Lower leg skin (tissue), 4 donors: Measurements from ENCODE around the gene ENTREP3. TPM values are rescaled to one million over a fixed set of nuclear protein-coding genes. Genes with fewer than 3 reads are reported as not detected.
A peak's percentile ranks its signal among the peaks of the same experiment; 100 is the strongest.

ENCODE experiments used
- DNase-seq, 2 donors: peaks; one replicate each; pipeline ENCODE4 v3.0.0-alpha.2; 2019; ENCODE audit warnings: low spot score in 2 of 2
- H3K4me3 ChIP-seq: fragments of 200-600 bp; sonication (generic); 2 replicates; pipeline ENCODE4 v1.5.1; 2017; ENCODE audit warnings: mild to moderate bottlenecking, low read depth; ENCODE audit not compliant: poor library complexity, severe bottlenecking
- POLR2A ChIP-seq, 2 donors: fragments of 450-650 bp; IDR thresholded peaks; one replicate each; pipeline ENCODE4 v1.6.1; 2016 to 2017; ENCODE audit warnings: antibody characterized with exemption in 2 of 2, mild to moderate bottlenecking in 1 of 2, moderate library complexity in 1 of 2
- WGBS, 2 donors: methylation state at CpG; one replicate each; pipeline ENCODE4 v1.1.5; 2018; 5-methylcytosine and 5-hydroxymethylcytosine counted together
- intact Hi-C: fragments of 100-400 bp; cut with DNase I; formaldehyde crosslinking; loops from one replicate; pipeline ENCODE4 v1.15.0; 2023; ENCODE audit warnings: low total_unique reads
- total RNA-seq, 4 donors: library from RNA; depleted of rRNA; stranded (reverse); fragments of >200 nt; gene quantifications; one replicate each; pipeline ENCODE4 v1.1.0, GENCODE V29; 2016
- TF ChIP-seq, protein P1 (sequence below), 3 donors: fragments of 450-650 bp; IDR thresholded peaks; one replicate each; pipeline ENCODE4 v1.5.1; 2016; ENCODE audit warnings: antibody characterized with exemption in 3 of 3, mild to moderate bottlenecking in 3 of 3, moderate library complexity in 2 of 3

ENTREP3 gene
- total RNA-seq, 4 donors from 2014 or later = 9.6 to 26.0 (median 18.7) TPM

DNA sequence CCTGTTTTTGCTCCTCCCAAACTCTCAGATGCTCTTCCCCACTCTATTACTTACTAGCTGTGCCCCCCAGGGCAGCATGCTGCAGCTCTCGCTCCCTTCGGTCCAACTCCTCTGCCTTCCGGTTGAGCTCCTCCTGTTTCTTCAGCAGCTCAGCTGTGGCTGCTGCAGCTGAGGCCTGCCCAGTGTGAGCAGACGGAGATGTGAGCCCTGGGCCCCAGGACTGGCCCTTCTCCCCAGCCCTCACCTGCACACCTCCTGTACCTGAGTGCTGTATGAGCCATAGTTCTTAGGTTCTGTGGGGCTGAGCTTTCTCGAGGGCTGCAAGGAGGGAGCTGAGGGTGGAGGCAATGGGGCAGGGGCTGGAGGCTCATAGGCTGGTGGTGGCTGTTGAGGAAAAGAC, 5.0 kb upstream of the ENTREP3 start:
- TF ChIP-seq, protein P1, sequence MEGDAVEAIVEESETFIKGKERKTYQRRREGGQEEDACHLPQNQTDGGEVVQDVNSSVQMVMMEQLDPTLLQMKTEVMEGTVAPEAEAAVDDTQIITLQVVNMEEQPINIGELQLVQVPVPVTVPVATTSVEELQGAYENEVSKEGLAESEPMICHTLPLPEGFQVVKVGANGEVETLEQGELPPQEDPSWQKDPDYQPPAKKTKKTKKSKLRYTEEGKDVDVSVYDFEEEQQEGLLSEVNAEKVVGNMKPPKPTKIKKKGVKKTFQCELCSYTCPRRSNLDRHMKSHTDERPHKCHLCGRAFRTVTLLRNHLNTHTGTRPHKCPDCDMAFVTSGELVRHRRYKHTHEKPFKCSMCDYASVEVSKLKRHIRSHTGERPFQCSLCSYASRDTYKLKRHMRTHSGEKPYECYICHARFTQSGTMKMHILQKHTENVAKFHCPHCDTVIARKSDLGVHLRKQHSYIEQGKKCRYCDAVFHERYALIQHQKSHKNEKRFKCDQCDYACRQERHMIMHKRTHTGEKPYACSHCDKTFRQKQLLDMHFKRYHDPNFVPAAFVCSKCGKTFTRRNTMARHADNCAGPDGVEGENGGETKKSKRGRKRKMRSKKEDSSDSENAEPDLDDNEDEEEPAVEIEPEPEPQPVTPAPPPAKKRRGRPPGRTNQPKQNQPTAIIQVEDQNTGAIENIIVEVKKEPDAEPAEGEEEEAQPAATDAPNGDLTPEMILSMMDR (IDR thresholded peaks at IDR 0.05) = no peak
- no peak for TF ChIP-seq POLR2A (IDR thresholded peaks at IDR 0.05)

DNA sequence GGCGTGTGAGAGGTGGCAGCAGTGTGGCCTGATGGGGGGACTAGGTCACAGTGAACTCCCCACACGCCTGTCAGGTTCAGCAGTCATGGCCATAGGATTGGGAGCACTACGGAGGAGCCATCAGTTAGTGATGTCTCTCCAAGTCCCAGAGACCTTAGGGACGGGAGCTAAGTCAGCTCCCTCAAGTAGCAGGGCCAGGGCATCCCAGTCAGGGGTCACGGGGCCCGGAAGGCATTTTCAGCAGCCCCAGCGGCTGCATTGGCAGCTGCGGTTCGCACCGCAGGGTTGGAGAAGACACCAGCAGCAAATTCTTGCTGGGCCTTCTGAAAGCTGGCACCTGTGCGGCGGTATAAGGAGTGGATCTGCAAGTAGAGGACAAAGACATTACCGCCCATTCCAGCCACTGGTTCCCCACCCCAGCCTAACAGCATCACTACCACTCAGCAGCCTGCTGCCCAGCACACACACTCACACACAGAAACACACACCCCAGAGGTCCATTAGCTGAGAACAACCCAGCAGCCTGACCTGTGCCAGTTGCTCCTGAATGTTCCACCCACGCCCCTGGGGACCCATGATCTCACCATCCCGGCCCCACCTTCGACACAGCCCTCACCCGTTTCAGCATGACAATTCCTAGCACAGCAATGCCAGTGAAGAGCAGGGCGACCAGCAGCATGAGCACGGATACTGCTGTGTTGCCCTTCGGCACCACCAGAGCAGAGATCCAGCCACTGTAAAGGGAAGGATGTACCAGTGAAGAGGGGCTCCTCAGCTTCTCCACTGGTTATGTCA, 972 bp upstream of the ENTREP3 start:
- intact Hi-C loops = no loop called here
- TF ChIP-seq, protein P1 (IDR thresholded peaks at IDR 0.05) = no peak
- 50 to 63% methylated on average over 12 to 19 of the region's 20 CpGs for WGBS, 2 donors
- no peak for DNase-seq
- H3K4me3 ChIP-seq = no peak overlapping the region

More for the DNA sequence above, 5.0 kb upstream of the ENTREP3 start:
- intact Hi-C loops = loop anchor here (10.0 kb wide), 1 partner anchor 335 kb away; no protein-coding TSS in a partner anchor
- no peak overlapping the region for H3K4me3 ChIP-seq
- WGBS, 2 donors = 91 to 97% methylated on average over 5 of the region's 5 CpGs
- no peak for DNase-seq

DNA sequence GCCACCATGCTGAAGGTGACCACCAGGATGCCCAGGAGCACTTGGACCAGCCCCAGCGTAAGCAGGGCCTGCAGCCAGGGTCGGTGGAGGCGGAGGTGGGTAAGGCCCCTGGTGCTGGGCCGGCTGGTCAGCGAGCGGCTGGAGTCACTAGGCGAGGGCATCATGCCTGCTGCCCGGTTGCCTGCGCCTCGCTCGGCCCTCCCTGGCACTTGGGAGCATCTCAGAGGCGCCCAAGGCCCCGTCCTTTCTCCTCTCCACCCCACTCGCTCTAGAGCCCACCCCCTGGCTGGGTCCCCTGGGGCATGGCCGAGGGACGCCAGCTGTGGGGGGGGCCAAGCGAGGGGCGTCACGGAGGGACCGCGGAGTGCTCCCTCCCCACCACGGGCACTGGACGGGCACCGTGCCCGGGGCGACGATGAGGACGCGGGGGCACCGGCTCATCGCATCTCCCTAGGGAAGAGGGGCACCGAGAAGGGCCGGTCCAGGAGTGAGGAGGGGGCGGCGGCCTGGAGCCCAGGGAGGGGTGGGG, 505 bp downstream of the ENTREP3 start:
- H3K4me3 ChIP-seq = peak overlapping the region; percentile 51
- intact Hi-C loops = loop anchor here (5.0 kb wide), 1 partner anchor 68 kb away; the partner anchor contains the start of gene RUSC1
- TF ChIP-seq POLR2A (IDR thresholded peaks at IDR 0.05) = no peak
- TF ChIP-seq, protein P1 (IDR thresholded peaks at IDR 0.05) = no peak
- DNase-seq = no peak
- 1 to 4% methylated on average over 17 to 34 of the region's 35 CpGs for WGBS, 2 donors

DNA sequence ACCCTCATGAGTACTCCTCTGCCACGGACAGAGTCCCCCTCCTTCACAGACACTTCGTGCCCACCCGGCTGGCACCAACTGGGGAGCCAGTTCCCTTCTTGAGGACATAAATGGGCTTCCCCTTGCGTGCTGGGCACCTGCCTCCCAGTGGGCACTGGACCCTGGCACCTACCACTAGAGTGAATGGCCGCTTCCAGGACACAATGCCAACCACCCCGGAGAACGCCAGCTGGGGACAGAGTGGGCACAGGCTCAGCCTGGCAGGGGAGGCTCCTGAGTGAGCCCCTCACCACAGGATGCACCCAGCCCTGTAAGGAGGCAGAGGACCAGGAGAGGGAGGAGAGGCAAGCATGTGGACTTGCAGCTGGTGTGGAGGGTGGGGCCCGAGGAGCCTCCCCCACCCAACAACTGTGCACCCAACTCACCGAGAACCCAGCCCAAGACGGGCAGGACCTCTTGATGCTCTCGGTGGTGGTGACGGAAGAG, 1.0 kb downstream of the ENTREP3 start:
- WGBS, 2 donors = 34 to 42% methylated on average over 12 of the region's 12 CpGs
- TF ChIP-seq POLR2A (IDR thresholded peaks at IDR 0.05) = no peak
- DNase-seq = no peak
- no peak overlapping the region for H3K4me3 ChIP-seq
- intact Hi-C loops = loop anchor here (5.0 kb wide), 1 partner anchor 68 kb away; the partner anchor contains the start of gene RUSC1

DNA sequence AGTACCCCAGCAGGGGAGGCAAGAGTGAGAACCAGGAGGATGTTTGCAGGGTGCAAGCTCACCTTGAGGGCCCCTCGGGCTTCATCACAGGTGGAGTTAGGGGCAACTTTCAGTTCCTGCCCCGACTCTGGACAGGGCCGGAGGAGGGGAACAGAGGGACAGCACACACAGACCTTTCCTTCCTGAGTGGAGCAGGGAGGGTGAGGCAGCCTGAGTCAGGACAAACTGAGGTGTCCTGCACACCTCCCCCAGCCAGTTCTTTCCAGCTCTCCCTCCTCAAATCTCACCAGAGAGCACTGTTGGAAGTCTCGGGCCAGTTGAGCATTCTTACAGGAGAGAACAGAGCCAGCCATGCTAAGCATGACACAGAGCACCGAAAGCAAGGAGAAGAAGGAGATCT, 1.5 kb downstream of the ENTREP3 start:
- no peak for TF ChIP-seq POLR2A (IDR thresholded peaks at IDR 0.05)
- TF ChIP-seq, protein P1 (IDR thresholded peaks at IDR 0.05) = no peak
- no peak overlapping the region for H3K4me3 ChIP-seq
- no peak for DNase-seq
- intact Hi-C loops = loop anchor here (5.0 kb wide), 1 partner anchor 69 kb away; the partner anchor contains the start of gene RUSC1
- WGBS, 2 donors = 52 to 59% methylated on average over 5 of the region's 5 CpGs

DNA sequence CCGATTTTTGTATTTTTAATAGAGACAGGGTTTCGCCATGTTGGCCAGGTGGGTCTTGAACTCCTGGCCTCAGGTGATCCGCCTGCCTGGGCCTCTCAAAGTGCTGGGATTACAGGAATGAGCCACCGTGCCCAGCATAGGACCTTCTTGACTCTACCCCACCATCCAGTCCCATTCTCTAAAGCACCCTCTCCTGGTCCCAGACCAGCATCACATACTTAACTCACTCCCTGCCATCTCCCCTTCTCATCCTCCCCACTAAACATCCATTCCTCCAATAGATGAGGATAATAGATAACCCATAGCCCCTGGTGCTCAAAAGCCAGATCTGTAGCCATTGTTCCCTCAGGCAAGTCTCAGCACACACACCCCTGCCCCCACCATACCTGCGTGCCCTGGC, 2.1 kb downstream of the ENTREP3 start:
- intact Hi-C loops = loop anchor here (5.0 kb wide), 1 partner anchor 69 kb away; the partner anchor contains the start of gene RUSC1
- H3K4me3 ChIP-seq = no peak overlapping the region
- DNase-seq = no peak
- WGBS, 2 donors = 80 to 88% methylated on average over 5 of the region's 5 CpGs
- TF ChIP-seq, protein P1 (IDR thresholded peaks at IDR 0.05) = no peak
- TF ChIP-seq POLR2A (IDR thresholded peaks at IDR 0.05) = no peak
